ENCODE data around the gene TTN. TPM values are rescaled to one million over a fixed set of nuclear protein-coding genes. Genes with fewer than 3 reads are reported as not detected.

Gene TTN
- total RNA-seq (2021; ENCODE audit: unreplicated experiment) (0.13 TPM), Bru-seq, nascent RNA (percentile 1 among the genes with signal in this experiment), BruChase-seq, experiment 1, labeled RNA remaining after a 2-hour chase (percentile 4 among the genes with signal in this experiment), BruChase-seq, experiment 2, labeled RNA remaining after a 6-hour chase (percentile 6 among the genes with signal in this experiment)
- 0.13 TPM for polyA plus RNA-seq (2012; ENCODE audit: insufficient read length)
- long read RNA-seq, partial matches to known transcripts, result 0 of 3 reads
- long read RNA-seq, other reads (novel, unspliced or antisense), result 3 of 3 reads

DNA sequence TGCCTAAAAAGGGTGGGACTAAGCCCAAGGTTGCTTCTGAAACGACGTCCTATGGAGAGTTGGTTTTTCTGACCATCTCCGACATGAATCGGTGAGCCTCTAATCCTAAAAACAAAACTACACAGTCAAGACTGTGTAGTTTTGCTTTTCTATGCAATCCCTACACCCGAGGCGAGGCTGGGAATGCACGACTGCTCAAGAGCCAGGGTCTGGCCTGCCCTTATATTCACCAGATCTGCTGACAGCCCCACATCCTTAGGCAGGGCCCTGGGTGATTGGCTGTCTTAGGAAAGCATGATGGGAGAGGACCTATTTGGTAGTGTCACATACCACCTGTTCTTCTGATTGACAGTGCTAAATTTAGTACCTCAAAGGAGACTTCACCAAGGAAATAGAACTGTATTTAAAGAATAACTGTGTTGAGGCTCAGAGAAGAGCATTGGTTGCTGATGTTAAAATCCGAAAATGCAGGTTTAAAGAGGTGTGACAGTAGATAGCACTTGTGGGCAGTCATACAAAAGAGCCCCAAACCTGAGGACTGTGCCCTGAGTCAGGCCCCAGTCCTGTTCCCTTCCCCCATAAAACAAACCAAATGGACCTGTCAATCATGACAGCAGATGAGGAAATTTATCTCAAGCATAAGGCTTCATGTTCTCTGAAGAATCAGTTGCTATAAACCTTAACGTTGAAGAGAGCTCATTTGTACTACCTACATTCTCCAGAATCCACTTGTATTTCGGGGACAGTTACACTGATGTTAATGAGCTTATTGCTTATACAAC lies at the start of gene TTN:
Gene TTN, minus strand, starts transcription at position 197 of the 782 bp plus-strand sequence. CDS start 2,781 bp downstream, outside the sequence.
- ATAC-seq (no peak), DNase-seq (ENCODE audit: low read depth, low spot score) (no peak)
- H3K9me3 ChIP-seq (ENCODE audit: control insufficient read depth, insufficient read depth, low read depth, low read length), result no peaks in the 10 kb centered on the region
- no peaks in the 10 kb centered on the region for H3K4me1 ChIP-seq (ENCODE audit: control insufficient read depth, insufficient read depth, low read length)
- ChIA-PET POLR2A (no interaction called here), CTCF (no interaction called here)
- no TSS peak for BruUV-seq (replicated peaks)
- H3K4me3 ChIP-seq (ENCODE audit: low read depth in 2 of 2, low read length in 2 of 2), result no peak within 1 kb of the TSS
- H3K27me3 ChIP-seq (ENCODE audit: control insufficient read depth, insufficient read depth, low read length), result no peaks in the 10 kb centered on the region
- TF ChIP-seq, protein P1, sequence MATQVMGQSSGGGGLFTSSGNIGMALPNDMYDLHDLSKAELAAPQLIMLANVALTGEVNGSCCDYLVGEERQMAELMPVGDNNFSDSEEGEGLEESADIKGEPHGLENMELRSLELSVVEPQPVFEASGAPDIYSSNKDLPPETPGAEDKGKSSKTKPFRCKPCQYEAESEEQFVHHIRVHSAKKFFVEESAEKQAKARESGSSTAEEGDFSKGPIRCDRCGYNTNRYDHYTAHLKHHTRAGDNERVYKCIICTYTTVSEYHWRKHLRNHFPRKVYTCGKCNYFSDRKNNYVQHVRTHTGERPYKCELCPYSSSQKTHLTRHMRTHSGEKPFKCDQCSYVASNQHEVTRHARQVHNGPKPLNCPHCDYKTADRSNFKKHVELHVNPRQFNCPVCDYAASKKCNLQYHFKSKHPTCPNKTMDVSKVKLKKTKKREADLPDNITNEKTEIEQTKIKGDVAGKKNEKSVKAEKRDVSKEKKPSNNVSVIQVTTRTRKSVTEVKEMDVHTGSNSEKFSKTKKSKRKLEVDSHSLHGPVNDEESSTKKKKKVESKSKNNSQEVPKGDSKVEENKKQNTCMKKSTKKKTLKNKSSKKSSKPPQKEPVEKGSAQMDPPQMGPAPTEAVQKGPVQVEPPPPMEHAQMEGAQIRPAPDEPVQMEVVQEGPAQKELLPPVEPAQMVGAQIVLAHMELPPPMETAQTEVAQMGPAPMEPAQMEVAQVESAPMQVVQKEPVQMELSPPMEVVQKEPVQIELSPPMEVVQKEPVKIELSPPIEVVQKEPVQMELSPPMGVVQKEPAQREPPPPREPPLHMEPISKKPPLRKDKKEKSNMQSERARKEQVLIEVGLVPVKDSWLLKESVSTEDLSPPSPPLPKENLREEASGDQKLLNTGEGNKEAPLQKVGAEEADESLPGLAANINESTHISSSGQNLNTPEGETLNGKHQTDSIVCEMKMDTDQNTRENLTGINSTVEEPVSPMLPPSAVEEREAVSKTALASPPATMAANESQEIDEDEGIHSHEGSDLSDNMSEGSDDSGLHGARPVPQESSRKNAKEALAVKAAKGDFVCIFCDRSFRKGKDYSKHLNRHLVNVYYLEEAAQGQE (IDR thresholded peaks at IDR 0.05; ENCODE audit: insufficient read depth in 1 of 2, low read depth in 2 of 2, low read length in 1 of 2), result no peak
- no peak for TF ChIP-seq POLR2AphosphoS5 (IDR thresholded peaks at IDR 0.05; ENCODE audit: low read depth, low read length)
- no peak for TF ChIP-seq SIN3A (IDR thresholded peaks at IDR 0.05; ENCODE audit: borderline replicate concordance, insufficient read depth, low read depth, low read length)
- TF ChIP-seq, protein P2, sequence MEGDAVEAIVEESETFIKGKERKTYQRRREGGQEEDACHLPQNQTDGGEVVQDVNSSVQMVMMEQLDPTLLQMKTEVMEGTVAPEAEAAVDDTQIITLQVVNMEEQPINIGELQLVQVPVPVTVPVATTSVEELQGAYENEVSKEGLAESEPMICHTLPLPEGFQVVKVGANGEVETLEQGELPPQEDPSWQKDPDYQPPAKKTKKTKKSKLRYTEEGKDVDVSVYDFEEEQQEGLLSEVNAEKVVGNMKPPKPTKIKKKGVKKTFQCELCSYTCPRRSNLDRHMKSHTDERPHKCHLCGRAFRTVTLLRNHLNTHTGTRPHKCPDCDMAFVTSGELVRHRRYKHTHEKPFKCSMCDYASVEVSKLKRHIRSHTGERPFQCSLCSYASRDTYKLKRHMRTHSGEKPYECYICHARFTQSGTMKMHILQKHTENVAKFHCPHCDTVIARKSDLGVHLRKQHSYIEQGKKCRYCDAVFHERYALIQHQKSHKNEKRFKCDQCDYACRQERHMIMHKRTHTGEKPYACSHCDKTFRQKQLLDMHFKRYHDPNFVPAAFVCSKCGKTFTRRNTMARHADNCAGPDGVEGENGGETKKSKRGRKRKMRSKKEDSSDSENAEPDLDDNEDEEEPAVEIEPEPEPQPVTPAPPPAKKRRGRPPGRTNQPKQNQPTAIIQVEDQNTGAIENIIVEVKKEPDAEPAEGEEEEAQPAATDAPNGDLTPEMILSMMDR (IDR thresholded peaks at IDR 0.05), result no peak
- TF ChIP-seq TCF7L2 (IDR thresholded peaks at IDR 0.05; ENCODE audit: low read depth, low read length), result no peak
- intact Hi-C loops (cut with micrococcal nuclease; ENCODE audit: unreplicated experiment), result no loop called here
- in situ Hi-C loops (cut with HindIII; ENCODE audit: low pct_unique_long_range_greater_than_20kb, low sequenced_read_pairs), result no loop called here
- no peaks in the 10 kb centered on the region for H3K36me3 ChIP-seq (ENCODE audit: control insufficient read depth, insufficient read depth, low read length)
- H3K27ac ChIP-seq (ENCODE audit: low read length), result no peak within 1 kb of the TSS

DNA sequence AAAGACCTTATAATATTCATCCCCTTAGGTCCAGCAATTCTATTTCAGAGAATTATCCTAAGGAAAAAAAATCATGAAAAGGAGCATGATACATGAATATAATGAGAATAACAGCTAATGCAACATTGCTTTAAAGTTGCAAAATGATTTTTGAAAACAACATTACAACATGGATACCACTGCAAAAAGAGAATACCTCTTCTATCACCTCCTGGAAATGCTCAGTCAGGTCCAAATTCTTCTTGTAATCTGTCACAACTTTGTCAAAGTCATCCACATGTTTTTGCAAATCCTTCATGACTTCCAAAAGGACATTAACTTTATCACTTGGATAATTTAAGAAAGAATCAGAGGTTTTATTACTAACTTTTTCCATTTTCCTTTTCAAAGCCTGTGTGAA lies 47.9 kb upstream of the TTN start:
- intact Hi-C loops (cut with micrococcal nuclease; ENCODE audit: unreplicated experiment), result no loop called here
- ATAC-seq, result no peak

More for the DNA sequence above, 47.9 kb upstream of the TTN start:
- no peak overlapping the region for H3K4me3 ChIP-seq (ENCODE audit: low read depth in 2 of 2, low read length in 2 of 2)
- no peak overlapping the region for H3K27ac ChIP-seq (ENCODE audit: low read length)
- no TSS peak for BruUV-seq (replicated peaks)
- TF ChIP-seq POLR2AphosphoS5 (IDR thresholded peaks at IDR 0.05; ENCODE audit: low read depth, low read length) (no peak), TCF7L2 (IDR thresholded peaks at IDR 0.05; ENCODE audit: low read depth, low read length) (no peak), SIN3A (IDR thresholded peaks at IDR 0.05; ENCODE audit: borderline replicate concordance, insufficient read depth, low read depth, low read length) (no peak)
- TF ChIP-seq, protein P2 (IDR thresholded peaks at IDR 0.05), result no peak
- TF ChIP-seq, protein P1 (IDR thresholded peaks at IDR 0.05; ENCODE audit: insufficient read depth in 1 of 2, low read depth in 2 of 2, low read length in 1 of 2), result no peak
- H3K9me3 ChIP-seq (ENCODE audit: control insufficient read depth, insufficient read depth, low read depth, low read length), result no peaks in the 10 kb centered on the region
- POLR2A ChIA-PET, result no interaction called here
- no peaks in the 10 kb centered on the region for H3K4me1 ChIP-seq (ENCODE audit: control insufficient read depth, insufficient read depth, low read length)
- no peak for DNase-seq (ENCODE audit: low read depth, low spot score)
- no peaks in the 10 kb centered on the region for H3K27me3 ChIP-seq (ENCODE audit: control insufficient read depth, insufficient read depth, low read length)
- in situ Hi-C loops (cut with HindIII; ENCODE audit: low pct_unique_long_range_greater_than_20kb, low sequenced_read_pairs), result no loop called here
- CTCF ChIA-PET, result no interaction called here
- no peaks in the 10 kb centered on the region for H3K36me3 ChIP-seq (ENCODE audit: control insufficient read depth, insufficient read depth, low read length)

Data from Panc1 (cell line).